ENCODE data around the gene NEURL1B.

Gene NEURL1B

GRCh38 chr5:172686539-172687390 is 45.7 kb downstream of the NEURL1B start:
- H3K36me3 ChIP-seq (ENCODE audit: insufficient read depth, low read length): no peaks in the 10 kb centered on the region
- TF ChIP-seq FOXP2 (optimal IDR thresholded peaks at IDR 0.05; ENCODE audit: control extremely low read depth, extremely low read length, insufficient read depth) (no peak), POLR2AphosphoS5 (IDR thresholded peaks at IDR 0.05; ENCODE audit: borderline replicate concordance, low read depth, low read length) (no peak), EZH2 (IDR thresholded peaks at IDR 0.05) (no peak)
- no peak for DNase-seq (ENCODE audit: low read depth, low spot score)
- no peak overlapping the region for H3K27ac ChIP-seq
- no peak overlapping the region for H3K9ac ChIP-seq (ENCODE audit: insufficient read length)
- H3K9me3 ChIP-seq (ENCODE audit: low read depth, low read length): no peaks in the 10 kb centered on the region
- H3K4me3 ChIP-seq: no peak overlapping the region

GRCh38 chr5:172687940-172688339 is 46.9 kb downstream of the NEURL1B start:
- Histone ChIP-seq H3K36me3 (ENCODE audit: insufficient read depth, low read length) (no peaks in the 10 kb centered on the region), H3K9me3 (ENCODE audit: low read depth, low read length) (no peaks in the 10 kb centered on the region), H3K27ac (no peak overlapping the region), H3K9ac (ENCODE audit: insufficient read length) (peak overlapping the region; percentile 20), H3K4me3 (no peak overlapping the region)
- TF ChIP-seq FOXP2 (optimal IDR thresholded peaks at IDR 0.05; ENCODE audit: control extremely low read depth, extremely low read length, insufficient read depth): no peak
- no peak for TF ChIP-seq EZH2 (IDR thresholded peaks at IDR 0.05)
- TF ChIP-seq POLR2AphosphoS5 (IDR thresholded peaks at IDR 0.05; ENCODE audit: borderline replicate concordance, low read depth, low read length): no peak
- no peak for DNase-seq (ENCODE audit: low read depth, low spot score)

GRCh38 chr5:172688349-172689217 is 47.5 kb downstream of the NEURL1B start:
- no peak for DNase-seq (ENCODE audit: low read depth, low spot score)
- Histone ChIP-seq H3K9ac (ENCODE audit: insufficient read length) (peak overlapping the region; percentile 20), H3K9me3 (ENCODE audit: low read depth, low read length) (no peaks in the 10 kb centered on the region), H3K27ac (no peak overlapping the region), H3K36me3 (ENCODE audit: insufficient read depth, low read length) (no peaks in the 10 kb centered on the region), H3K4me3 (no peak overlapping the region)
- no peak for TF ChIP-seq FOXP2 (optimal IDR thresholded peaks at IDR 0.05; ENCODE audit: control extremely low read depth, extremely low read length, insufficient read depth)
- no peak for TF ChIP-seq POLR2AphosphoS5 (IDR thresholded peaks at IDR 0.05; ENCODE audit: borderline replicate concordance, low read depth, low read length)
- TF ChIP-seq EZH2 (IDR thresholded peaks at IDR 0.05): no peak

- DNase-seq (ENCODE audit: low read depth, low spot score): no peak
- H3K9ac ChIP-seq (ENCODE audit: insufficient read length): no peak overlapping the region
- no peaks in the 10 kb centered on the region for H3K36me3 ChIP-seq (ENCODE audit: insufficient read depth, low read length)
- H3K27ac ChIP-seq: no peak overlapping the region
- no peaks in the 10 kb centered on the region for H3K9me3 ChIP-seq (ENCODE audit: low read depth, low read length)
- no peak overlapping the region for H3K4me3 ChIP-seq
- TF ChIP-seq POLR2AphosphoS5 (IDR thresholded peaks at IDR 0.05; ENCODE audit: borderline replicate concordance, low read depth, low read length) (no peak), EZH2 (IDR thresholded peaks at IDR 0.05) (no peak), FOXP2 (optimal IDR thresholded peaks at IDR 0.05; ENCODE audit: control extremely low read depth, extremely low read length, insufficient read depth) (no peak)
Observed at GRCh38 chr5:172689218-172689572, 48.1 kb downstream of the NEURL1B start.

- Histone ChIP-seq H3K4me3 (no peak overlapping the region), H3K9ac (ENCODE audit: insufficient read length) (no peak overlapping the region), H3K9me3 (ENCODE audit: low read depth, low read length) (no peaks in the 10 kb centered on the region), H3K36me3 (ENCODE audit: insufficient read depth, low read length) (no peaks in the 10 kb centered on the region), H3K27ac (no peak overlapping the region)
- TF ChIP-seq EZH2 (IDR thresholded peaks at IDR 0.05) (no peak), POLR2AphosphoS5 (IDR thresholded peaks at IDR 0.05; ENCODE audit: borderline replicate concordance, low read depth, low read length) (no peak), FOXP2 (optimal IDR thresholded peaks at IDR 0.05; ENCODE audit: control extremely low read depth, extremely low read length, insufficient read depth) (no peak)
- no peak for DNase-seq (ENCODE audit: low read depth, low spot score)
Observed at GRCh38 chr5:172689801-172690200, 48.7 kb downstream of the NEURL1B start.

GRCh38 chr5:172690258-172691075 is 49.4 kb downstream of the NEURL1B start:
- no peak for TF ChIP-seq EZH2 (IDR thresholded peaks at IDR 0.05)
- TF ChIP-seq FOXP2 (optimal IDR thresholded peaks at IDR 0.05; ENCODE audit: control extremely low read depth, extremely low read length, insufficient read depth): no peak
- TF ChIP-seq POLR2AphosphoS5 (IDR thresholded peaks at IDR 0.05; ENCODE audit: borderline replicate concordance, low read depth, low read length): no peak
- DNase-seq (ENCODE audit: low read depth, low spot score): no peak
- no peak overlapping the region for H3K27ac ChIP-seq
- no peaks in the 10 kb centered on the region for H3K36me3 ChIP-seq (ENCODE audit: insufficient read depth, low read length)
- no peaks in the 10 kb centered on the region for H3K9me3 ChIP-seq (ENCODE audit: low read depth, low read length)
- no peak overlapping the region for H3K9ac ChIP-seq (ENCODE audit: insufficient read length)
- no peak overlapping the region for H3K4me3 ChIP-seq

- TF ChIP-seq POLR2AphosphoS5 (IDR thresholded peaks at IDR 0.05; ENCODE audit: borderline replicate concordance, low read depth, low read length) (no peak), EZH2 (IDR thresholded peaks at IDR 0.05) (no peak), FOXP2 (optimal IDR thresholded peaks at IDR 0.05; ENCODE audit: control extremely low read depth, extremely low read length, insufficient read depth) (no peak)
- H3K36me3 ChIP-seq (ENCODE audit: insufficient read depth, low read length): no peaks in the 10 kb centered on the region
- no peak overlapping the region for H3K4me3 ChIP-seq
- H3K27ac ChIP-seq: no peak overlapping the region
- no peaks in the 10 kb centered on the region for H3K9me3 ChIP-seq (ENCODE audit: low read depth, low read length)
- no peak for DNase-seq (ENCODE audit: low read depth, low spot score)
- no peak overlapping the region for H3K9ac ChIP-seq (ENCODE audit: insufficient read length)
Observed at GRCh38 chr5:172691886-172692285, 50.8 kb downstream of the NEURL1B start.

Data from SK-N-MC (cell line).